Epidermal melanocyte (primary cell): Measurements from ENCODE around the gene MEGF6.

Source experiments
- DNase-seq: peaks from one replicate; pipeline ENCODE4 v3.0.0; 2011; ENCODE audit warnings: low spot score; ENCODE audit not compliant: insufficient read length

MEGF6 gene, protein sequence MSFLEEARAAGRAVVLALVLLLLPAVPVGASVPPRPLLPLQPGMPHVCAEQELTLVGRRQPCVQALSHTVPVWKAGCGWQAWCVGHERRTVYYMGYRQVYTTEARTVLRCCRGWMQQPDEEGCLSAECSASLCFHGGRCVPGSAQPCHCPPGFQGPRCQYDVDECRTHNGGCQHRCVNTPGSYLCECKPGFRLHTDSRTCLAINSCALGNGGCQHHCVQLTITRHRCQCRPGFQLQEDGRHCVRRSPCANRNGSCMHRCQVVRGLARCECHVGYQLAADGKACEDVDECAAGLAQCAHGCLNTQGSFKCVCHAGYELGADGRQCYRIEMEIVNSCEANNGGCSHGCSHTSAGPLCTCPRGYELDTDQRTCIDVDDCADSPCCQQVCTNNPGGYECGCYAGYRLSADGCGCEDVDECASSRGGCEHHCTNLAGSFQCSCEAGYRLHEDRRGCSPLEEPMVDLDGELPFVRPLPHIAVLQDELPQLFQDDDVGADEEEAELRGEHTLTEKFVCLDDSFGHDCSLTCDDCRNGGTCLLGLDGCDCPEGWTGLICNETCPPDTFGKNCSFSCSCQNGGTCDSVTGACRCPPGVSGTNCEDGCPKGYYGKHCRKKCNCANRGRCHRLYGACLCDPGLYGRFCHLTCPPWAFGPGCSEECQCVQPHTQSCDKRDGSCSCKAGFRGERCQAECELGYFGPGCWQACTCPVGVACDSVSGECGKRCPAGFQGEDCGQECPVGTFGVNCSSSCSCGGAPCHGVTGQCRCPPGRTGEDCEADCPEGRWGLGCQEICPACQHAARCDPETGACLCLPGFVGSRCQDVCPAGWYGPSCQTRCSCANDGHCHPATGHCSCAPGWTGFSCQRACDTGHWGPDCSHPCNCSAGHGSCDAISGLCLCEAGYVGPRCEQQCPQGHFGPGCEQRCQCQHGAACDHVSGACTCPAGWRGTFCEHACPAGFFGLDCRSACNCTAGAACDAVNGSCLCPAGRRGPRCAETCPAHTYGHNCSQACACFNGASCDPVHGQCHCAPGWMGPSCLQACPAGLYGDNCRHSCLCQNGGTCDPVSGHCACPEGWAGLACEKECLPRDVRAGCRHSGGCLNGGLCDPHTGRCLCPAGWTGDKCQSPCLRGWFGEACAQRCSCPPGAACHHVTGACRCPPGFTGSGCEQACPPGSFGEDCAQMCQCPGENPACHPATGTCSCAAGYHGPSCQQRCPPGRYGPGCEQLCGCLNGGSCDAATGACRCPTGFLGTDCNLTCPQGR (N-terminal part only)

DNA sequence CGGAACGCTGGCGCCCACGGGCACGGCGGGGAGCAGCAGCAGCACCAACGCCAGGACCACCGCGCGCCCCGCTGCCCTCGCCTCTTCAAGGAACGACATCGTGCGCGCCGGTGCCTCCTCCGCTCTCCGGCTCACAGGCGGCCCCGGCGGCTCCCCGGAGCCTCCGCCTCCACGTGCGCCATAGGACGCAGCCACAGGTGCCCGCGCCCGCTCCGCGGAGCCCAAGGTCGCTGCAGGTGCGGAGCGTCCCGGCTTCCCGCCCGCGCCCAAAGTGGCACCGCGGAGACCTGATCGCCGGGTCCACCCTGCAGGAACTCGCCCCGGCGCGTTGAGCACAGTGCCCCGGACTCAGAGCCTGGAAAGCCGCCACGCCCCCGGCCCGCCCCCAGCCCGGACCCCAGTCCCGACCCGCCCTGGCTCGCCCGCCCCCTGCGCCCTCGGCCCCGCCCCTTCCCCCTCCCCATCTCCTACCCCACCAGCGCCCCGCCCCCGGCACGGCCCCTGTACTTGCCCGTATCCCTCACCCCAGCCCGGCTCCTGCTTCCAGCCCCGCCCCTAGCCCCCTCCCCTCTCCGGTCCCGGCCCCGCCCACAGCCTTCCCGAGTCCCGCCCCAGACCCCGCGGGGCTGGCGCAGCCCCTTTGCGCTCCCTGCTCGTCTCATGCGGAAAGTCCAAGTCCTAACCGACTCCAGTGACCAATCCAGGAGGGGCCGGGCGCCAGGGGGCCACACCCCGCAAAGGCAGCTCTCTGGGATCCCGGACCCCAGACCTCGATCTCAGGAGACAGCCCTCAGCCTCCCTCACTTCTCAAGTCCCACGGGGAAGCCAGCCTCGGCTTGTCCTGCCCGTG is at the start of gene MEGF6:
Gene MEGF6, minus strand, starts transcription at position 339 of the 850 bp plus-strand sequence. Its CDS starts 240 bp downstream, at position 99.
- DNase-seq, result peak; percentile 51

DNA sequence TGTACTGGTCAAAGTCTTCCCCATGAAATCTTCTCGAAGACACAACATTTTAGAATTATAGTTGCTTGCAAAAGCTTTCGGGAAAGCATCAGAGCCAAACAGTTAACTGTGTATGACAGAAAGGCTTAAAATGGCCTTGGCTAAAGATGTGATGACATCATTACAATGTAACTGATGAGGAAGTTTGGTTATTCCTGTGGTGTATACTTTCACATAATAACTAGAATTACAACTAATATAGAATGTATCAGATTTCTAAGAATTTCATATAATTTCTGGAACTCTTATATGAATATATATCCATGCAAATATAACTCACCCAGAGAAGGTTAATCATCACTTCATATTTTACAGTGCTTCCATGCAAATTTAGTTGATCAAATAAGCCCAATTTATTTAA is 49.4 kb upstream of the MEGF6 start:
- no peak for DNase-seq

DNA sequence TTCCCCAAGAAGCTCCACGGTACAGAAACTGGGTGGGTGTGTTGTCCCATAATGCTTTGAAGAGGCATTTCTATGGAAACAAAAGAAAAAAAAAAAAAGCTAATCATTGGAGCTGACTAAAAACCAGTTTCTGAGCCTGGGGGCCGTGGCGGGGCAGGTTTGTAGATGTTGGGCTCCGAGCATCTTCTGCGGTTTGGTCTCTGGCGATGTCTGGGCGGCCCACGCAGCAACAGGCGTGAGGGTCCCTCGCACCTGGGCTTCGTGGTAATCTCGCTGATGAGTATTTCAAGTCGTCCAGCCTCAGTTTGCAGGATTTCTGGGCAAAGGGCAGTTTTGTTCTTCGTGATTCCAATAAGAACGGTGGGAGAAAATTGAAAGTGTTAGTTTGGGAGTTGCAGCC is 47.8 kb upstream of the MEGF6 start:
- DNase-seq, result no peak

DNA sequence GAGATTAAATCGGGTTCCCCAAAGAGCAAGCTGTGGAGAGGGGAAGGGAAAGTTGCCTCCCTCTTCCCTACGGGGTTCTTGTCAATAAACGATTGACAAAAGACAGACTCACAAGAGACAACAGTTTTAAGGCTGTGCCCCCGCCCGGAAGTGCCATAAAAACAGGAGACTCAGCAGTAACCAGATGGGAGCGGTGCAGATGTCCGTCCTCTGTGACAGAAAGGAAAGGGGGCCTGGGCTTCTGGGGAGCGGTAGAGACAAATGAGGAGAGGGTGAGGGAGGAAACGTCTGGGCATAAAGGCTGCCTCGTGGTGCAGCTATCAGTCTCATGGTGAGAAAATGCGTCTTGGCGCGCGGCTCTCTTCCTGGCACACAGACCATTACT is 46.9 kb upstream of the MEGF6 start:
- no peak for DNase-seq

DNA sequence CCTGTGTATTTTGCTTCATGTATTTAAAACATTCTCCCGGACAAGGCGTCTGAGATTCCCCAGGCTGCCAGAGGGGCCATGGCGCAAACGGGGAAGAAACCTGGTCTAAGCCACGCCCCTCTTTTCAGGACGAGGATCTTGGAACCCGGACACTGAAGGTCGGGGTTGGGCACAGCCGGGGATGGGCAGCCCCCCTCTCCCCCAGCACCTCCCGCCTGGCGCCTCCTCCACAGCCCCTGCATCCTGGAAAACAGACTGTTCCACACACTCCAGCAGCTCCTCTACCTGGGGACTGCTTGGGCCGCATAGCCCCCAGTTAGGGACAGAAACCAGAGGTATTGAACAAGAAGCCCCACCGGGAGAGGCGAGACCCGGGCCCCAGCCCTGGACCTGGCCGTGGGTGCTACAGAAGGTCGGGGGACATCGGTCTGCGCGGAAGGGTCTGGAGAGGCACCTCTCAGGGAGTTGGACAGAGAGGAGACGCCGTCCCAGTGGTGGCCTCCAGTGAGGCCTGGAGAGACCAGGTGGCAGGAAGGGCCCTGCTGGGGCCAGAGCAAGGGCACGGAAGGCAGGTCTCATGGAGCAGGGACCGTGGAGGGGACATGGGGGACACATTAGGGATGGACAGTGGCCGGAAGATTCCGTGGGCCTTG is 46.4 kb upstream of the MEGF6 start:
- DNase-seq, result no peak

- DNase-seq, result no peak
Measured at GRCh38 chr1:3657096-3657475, 45.8 kb upstream of the MEGF6 start.

GRCh38 chr1:3656450-3657095 is 45.3 kb upstream of the MEGF6 start:
- DNase-seq, result no peak

DNA sequence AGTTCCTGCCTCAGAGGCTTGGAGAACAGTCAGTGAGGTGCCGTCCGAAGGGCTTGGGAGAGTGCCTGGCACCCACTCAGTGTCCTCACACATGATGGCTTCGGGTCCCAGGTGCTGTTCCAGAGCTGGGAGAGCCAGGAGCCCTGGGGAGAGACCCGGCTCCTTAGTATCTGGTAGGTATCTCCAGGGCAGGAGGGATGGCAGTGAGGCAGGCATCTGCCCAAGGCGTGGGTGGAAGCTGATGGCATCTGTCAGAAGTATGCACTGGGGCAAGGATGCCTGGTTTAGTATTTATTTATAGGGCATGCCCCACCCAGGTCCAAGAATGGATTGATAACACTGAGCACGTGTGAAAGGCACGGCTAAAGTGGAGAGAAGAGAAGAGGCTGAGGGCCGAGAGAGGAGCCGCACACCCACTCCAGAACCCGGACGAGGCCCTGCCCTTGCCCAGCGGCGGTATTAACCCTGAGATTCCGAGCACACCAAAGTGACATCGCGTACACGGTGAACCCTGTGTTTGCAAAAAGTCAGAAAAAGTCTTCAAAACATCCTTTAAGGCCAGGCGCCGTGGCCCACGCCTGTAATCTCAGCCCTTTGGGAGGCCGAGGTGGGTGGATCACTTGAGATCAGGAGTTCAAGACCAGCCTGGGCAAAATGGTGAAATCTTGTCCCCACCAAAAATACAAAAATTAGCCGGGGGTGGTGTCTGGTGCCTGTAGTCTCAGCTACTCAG is 43.4 kb upstream of the MEGF6 start:
- DNase-seq, result no peak

GRCh38 chr1:3653286-3653618 is 41.9 kb upstream of the MEGF6 start:
- DNase-seq, result no peak

DNA sequence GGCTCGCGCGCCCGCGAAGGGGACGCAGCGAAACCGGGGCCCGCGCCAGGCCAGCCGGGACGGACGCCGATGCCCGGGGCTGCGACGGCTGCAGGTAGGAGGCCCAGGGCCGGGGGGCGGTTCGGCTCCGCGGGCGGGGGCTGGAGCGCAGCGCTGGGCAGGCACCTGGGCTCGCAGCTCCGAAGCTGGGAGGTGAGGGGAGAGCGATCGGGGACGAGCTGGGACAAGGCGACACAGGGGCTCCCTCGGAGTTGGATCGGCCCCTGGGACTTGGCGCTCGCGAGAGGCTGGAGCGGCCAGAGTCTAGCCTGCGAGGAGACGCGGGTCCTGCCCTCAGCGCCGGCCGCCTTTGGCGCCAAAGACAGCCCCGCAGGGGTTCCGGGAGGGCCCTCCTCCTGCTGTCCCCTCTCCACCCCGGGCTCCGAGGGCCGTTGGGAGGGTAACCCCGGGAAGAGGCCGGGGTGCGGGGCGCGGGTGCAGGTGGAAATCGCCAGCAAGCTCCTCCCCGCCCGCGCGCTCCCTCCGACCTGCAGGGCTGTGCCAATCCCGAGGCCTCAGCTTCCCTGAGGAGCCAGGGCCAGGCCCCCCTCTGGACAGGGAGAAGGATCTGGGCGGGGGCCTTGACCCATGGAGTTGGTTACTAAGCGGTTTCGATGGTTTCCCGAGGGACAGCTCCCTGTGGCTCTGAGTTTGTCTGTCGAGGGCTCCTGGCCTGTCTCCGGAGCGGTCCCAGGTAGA is 41.4 kb upstream of the MEGF6 start:
- no peak for DNase-seq

DNA sequence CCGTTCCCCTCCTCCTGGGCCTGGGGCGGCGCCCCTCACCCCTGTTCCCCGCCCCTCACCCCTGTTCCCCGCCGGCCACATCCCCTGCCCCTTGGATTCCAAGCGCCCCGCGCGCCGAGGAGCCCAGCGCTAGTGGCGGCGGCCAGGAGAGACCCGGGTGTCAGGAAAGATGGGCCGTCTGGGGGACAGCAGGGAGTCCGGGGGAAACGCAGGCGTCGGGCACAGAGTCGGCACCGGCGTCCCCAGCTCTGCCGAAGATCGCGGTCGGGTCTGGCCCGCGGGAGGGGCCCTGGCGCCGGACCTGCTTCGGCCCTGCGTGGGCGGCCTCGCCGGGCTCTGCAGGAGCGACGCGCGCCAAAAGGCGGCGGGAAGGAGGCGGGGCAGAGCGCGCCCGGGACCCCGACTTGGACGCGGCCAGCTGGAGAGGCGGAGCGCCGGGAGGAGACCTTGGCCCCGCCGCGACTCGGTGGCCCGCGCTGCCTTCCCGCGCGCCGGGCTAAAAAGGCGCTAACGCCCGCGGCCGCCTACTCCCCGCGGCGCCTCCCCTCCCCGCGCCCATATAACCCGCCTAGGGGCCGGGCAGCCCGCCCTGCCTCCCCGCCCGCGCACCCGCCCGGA is 40.7 kb upstream of the MEGF6 start, which contains the start of gene TP73:
Gene TP73, plus strand, starts transcription at position 587 of the 618 bp plus-strand sequence. CDS start 29,850 bp downstream, outside the sequence.
- no peak for DNase-seq

DNA sequence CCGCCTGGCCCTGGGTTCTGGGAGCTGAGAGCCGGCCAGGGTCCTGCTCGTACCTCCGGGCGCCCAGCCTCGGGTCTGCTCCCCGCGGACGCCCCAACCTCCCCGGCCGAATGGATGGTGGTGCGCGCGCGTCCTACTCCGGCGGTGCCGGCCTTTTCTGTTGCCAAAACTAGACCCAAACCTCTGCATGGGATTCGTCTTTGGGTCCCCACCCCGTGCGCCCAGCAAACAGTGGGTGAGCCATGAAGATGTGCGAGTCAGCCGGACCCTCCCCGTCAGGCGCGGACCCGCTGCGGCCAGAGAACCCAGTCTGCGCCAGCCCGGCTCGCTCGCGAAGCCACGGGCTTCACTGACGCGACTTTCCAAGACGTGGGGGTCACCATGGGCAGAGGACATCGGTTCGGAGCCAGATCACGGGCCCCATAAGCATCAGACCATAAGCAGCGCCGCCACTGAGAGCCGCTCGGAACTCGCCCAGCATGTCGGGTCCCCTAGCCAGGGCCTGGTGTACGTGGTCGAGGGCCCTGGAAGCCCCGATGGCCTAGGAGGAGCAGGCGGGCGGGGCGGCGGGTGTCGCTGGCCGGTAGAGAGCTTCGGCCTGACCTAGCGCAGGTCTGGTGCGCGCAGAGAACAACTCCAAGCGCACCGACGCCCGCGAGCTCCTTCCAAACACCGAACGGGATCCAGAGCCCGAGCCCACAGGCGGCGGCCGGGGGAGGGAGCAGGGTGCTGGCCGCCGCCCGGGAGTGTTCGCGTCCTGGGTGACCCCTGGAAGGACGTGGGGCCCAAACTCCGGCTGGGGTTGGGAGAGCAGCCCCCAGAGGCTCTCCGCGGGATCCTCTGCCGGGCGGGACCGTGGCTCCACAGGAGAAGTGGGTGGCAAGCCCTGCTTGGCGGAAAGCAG is 40.0 kb upstream of the MEGF6 start:
- DNase-seq, result no peak

DNA sequence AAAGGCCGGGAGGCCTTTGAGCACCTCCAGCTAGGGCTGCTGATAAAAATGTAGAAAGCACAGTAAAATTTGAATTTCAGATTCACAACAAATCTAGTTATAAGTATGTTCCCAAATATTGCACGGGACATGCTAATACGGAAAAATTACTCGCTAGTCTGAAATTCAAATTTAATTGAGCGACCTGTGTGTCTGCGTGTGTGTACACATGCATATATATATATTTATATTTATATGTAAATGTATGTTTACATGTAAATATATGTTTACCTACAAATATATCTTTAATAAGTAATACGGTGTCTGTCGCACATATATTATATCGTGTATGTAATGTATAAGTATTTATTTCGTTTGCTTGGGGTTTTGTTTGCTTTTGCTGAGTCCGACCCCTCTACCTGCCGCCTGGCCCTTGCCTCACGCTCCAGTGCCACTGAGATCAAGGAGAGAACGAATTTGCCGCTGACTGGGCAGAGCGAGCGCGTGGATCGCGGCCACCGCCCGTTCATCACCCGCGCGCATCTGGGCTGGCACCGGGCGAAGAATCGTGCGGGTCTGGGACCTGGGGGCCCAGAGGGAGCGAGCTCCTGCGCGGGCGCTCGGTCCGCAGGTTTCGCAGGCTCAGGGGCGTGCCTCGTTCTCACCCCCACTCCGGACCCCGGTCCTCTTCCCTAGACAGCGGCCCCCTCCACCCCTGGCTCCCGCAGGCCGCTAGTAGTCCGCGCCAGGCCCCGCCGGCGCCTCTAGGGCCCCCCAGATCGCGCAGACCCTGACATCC is 39.1 kb upstream of the MEGF6 start:
- DNase-seq, result no peak

DNA sequence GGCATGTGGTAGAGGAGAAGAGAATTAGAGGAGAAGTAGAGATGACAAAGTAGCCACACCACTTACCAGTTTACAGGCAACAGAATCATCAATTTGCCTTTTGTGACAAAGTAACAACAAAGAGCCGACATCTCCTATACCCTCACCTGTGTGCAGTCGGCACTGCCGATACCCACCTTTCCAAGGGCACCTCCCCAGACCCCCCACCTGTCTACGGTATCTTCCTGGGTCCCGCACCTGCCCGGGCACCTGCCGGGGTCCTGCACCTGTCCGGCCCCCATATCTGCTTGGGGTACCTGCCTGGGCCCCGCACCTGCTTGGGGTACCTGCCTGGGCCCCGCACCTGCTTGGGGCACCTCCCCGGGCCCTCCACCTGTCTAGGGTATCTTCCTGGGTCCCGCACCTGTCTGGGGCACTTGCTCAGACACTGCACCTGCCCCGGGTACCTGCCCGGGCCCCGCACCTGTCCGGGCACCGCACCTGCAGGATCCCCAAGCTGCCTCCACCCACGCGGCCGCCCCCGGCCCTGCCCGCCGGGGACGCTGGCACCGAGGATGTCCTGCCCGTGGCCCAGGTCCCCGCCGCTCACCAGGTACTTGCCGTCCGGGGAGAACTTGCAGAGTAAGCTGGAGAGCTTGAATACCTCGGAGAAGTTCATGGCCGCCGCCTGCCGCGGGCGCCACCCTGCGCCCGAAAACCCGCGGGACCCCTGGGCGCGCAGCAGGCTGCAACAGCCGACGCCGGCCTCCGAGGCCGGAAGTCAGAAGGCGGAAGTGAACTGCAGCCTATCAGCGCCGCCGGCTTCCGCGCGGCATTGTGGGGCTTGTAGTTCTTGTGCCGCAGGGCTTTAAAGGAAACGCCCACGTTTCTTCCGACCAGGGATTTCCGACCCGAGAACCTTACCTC is 38.3 kb upstream of the MEGF6 start, which contains the start of gene WRAP73:
Gene WRAP73, minus strand, starts transcription at position 762 of the 906 bp plus-strand sequence. Its CDS starts 104 bp downstream, at position 658.
- DNase-seq, result peak; percentile 100

DNA sequence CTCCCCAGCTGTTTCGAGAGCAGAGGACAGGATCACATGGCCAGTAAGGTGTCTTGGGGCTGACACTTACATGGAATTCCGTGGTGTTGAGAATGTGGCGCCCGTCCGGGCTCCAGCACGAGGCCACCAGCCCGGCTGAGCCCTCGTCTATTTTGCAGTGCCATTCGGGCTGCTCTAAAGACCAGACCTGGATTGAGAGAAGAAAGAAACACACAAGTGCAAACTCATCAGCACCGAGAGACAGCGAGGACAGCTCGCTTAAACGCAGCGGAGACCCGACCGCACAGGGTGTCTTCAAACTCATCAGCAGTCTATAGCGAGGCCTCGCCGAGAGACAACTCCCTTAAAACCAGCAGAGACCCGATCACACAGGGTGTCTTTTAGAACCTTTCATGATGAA is 35.3 kb upstream of the MEGF6 start:
- no peak for DNase-seq
